ENCODE data around the gene CHURC1. TPM values are rescaled to one million over a fixed set of nuclear protein-coding genes. Genes with fewer than 3 reads are reported as not detected.

Gene CHURC1
- total and polyA plus RNA-seq, 2 experiments from 2014 or later, result 42.0 to 218 TPM

DNA sequence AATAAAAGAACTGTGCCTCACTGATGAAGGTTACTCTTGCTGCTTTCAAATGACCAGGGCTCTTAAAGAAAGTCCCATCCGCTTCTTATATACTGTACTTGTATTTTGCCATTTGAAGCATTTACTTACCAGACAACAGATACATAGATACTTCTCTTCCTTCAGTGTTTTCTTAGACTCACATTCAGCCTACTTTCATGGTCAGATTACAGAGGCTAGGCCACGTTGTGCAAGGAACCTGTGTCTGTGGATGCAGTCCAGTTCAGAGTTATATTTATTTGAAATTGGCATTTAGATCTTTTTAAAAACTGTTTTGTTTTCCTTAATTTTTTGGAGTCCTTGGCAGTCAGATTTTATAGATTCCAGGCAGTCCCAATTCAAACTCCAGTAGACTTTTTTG lies 6.2 kb downstream of the CHURC1 start (continued):
- TF ChIP-seq, protein P1, sequence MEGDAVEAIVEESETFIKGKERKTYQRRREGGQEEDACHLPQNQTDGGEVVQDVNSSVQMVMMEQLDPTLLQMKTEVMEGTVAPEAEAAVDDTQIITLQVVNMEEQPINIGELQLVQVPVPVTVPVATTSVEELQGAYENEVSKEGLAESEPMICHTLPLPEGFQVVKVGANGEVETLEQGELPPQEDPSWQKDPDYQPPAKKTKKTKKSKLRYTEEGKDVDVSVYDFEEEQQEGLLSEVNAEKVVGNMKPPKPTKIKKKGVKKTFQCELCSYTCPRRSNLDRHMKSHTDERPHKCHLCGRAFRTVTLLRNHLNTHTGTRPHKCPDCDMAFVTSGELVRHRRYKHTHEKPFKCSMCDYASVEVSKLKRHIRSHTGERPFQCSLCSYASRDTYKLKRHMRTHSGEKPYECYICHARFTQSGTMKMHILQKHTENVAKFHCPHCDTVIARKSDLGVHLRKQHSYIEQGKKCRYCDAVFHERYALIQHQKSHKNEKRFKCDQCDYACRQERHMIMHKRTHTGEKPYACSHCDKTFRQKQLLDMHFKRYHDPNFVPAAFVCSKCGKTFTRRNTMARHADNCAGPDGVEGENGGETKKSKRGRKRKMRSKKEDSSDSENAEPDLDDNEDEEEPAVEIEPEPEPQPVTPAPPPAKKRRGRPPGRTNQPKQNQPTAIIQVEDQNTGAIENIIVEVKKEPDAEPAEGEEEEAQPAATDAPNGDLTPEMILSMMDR (conservative IDR thresholded peaks at IDR 0.05; ENCODE audit: low read depth in 2 of 2), result no peak
- TF ChIP-seq EZH2 (IDR thresholded peaks at IDR 0.05; ENCODE audit: low read depth, unreplicated experiment), result no peak

DNA sequence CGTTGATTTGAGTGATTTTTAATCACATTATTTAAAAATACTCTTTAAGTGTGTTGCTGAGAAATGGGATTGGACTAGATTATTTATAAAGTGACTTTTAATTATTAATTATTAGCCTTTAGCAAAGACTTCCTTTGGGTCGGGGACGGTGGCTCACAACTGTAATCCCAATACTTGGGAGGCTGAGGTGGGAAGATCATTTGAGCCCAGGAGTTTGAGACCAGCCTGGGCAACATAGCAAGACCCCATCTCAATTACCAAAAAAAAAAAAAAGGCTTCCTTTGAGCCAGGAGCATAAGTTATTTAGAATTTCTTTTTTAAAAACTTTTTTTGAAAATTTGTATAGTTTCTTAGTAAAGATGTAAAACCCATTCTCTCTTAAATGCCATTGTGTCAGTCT lies 8.8 kb downstream of the CHURC1 start:
- DNase-seq (ENCODE audit: low spot score) (no peak), ATAC-seq (no peak)
- peaks cover 23% of the 10 kb centered on the region; the same call in 1 of the 2 replicates for H3K36me3 ChIP-seq (ENCODE audit: insufficient read depth)
- no peak overlapping the region for H2AFZ ChIP-seq
- H3K4me2 ChIP-seq, result no peak overlapping the region
- H3F3A ChIP-seq (replicated peaks; ENCODE audit: low read depth), result peaks cover 3% of the 10 kb centered on the region; the same call in 1 of the 2 replicates
- no peaks in the 10 kb centered on the region for H3K9me2 ChIP-seq (ENCODE audit: insufficient read depth)
- Mint-ChIP-seq H3K4me3 (no peak overlapping the region), H3K9me3 (no peaks in the 10 kb centered on the region), H3K36me3 (ENCODE audit: low read depth) (peaks cover 22% of the 10 kb centered on the region), H3K4me1 (no peaks in the 10 kb centered on the region), H3K27ac (no peak overlapping the region), H3K27me3 (ENCODE audit: insufficient read depth, low read depth, poor library complexity) (peaks cover 3% of the 10 kb centered on the region)
- H3K4me1 ChIP-seq (ENCODE audit: insufficient read depth), result no peaks in the 10 kb centered on the region
- H4K20me1 ChIP-seq (replicated peaks; ENCODE audit: insufficient read depth), result 0 out of 2 replicates have a peak, but pooled peaks cover 3% of the 10 kb centered on the region
- TF ChIP-seq NANOG (IDR thresholded peaks at IDR 0.05; ENCODE audit: borderline replicate concordance) (no peak), EZH2phosphoT487 (IDR thresholded peaks at IDR 0.05; ENCODE audit: unreplicated experiment) (no peak), POLR2AphosphoS5 (IDR thresholded peaks at IDR 0.05; ENCODE audit: low read depth) (no peak), STAT1 (IDR thresholded peaks at IDR 0.05; ENCODE audit: unreplicated experiment) (no peak), JUNB (IDR thresholded peaks at IDR 0.05; ENCODE audit: unreplicated experiment) (no peak), CREB1 (CRISPR knock-in tag; IDR thresholded peaks at IDR 0.05; ENCODE audit: low read depth) (no peak), ZNF114 (CRISPR knock-in tag; IDR thresholded peaks at IDR 0.05) (no peak), EZH2 (IDR thresholded peaks at IDR 0.05; ENCODE audit: low read depth, unreplicated experiment) (no peak), ZNF331 (CRISPR knock-in tag; IDR thresholded peaks at IDR 0.05; ENCODE audit: low read depth) (no peak)
- TF ChIP-seq, protein P1 (conservative IDR thresholded peaks at IDR 0.05; ENCODE audit: low read depth in 2 of 2), result no peak
- TF ChIP-seq, protein P2, sequence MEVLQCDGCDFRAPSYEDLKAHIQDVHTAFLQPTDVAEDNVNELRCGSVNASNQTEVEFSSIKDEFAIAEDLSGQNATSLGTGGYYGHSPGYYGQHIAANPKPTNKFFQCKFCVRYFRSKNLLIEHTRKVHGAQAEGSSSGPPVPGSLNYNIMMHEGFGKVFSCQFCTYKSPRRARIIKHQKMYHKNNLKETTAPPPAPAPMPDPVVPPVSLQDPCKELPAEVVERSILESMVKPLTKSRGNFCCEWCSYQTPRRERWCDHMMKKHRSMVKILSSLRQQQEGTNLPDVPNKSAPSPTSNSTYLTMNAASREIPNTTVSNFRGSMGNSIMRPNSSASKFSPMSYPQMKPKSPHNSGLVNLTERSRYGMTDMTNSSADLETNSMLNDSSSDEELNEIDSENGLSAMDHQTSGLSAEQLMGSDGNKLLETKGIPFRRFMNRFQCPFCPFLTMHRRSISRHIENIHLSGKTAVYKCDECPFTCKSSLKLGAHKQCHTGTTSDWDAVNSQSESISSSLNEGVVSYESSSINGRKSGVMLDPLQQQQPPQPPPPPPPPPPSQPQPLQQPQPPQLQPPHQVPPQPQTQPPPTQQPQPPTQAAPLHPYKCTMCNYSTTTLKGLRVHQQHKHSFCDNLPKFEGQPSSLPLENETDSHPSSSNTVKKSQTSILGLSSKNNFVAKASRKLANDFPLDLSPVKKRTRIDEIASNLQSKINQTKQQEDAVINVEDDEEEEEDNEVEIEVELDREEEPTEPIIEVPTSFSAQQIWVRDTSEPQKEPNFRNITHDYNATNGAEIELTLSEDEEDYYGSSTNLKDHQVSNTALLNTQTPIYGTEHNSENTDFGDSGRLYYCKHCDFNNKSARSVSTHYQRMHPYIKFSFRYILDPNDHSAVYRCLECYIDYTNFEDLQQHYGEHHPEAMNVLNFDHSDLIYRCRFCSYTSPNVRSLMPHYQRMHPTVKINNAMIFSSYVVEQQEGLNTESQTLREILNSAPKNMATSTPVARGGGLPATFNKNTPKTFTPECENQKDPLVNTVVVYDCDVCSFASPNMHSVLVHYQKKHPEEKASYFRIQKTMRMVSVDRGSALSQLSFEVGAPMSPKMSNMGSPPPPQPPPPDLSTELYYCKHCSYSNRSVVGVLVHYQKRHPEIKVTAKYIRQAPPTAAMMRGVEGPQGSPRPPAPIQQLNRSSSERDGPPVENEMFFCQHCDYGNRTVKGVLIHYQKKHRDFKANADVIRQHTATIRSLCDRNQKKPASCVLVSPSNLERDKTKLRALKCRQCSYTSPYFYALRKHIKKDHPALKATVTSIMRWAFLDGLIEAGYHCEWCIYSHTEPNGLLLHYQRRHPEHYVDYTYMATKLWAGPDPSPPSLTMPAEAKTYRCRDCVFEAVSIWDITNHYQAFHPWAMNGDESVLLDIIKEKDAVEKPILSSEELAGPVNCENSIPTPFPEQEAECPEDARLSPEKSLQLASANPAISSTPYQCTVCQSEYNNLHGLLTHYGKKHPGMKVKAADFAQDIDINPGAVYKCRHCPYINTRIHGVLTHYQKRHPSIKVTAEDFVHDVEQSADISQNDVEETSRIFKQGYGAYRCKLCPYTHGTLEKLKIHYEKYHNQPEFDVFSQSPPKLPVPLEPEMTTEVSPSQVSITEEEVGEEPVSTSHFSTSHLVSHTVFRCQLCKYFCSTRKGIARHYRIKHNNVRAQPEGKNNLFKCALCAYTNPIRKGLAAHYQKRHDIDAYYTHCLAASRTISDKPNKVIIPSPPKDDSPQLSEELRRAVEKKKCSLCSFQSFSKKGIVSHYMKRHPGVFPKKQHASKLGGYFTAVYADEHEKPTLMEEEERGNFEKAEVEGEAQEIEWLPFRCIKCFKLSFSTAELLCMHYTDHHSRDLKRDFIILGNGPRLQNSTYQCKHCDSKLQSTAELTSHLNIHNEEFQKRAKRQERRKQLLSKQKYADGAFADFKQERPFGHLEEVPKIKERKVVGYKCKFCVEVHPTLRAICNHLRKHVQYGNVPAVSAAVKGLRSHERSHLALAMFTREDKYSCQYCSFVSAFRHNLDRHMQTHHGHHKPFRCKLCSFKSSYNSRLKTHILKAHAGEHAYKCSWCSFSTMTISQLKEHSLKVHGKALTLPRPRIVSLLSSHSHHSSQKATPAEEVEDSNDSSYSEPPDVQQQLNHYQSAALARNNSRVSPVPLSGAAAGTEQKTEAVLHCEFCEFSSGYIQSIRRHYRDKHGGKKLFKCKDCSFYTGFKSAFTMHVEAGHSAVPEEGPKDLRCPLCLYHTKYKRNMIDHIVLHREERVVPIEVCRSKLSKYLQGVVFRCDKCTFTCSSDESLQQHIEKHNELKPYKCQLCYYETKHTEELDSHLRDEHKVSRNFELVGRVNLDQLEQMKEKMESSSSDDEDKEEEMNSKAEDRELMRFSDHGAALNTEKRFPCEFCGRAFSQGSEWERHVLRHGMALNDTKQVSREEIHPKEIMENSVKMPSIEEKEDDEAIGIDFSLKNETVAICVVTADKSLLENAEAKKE (CRISPR knock-in tag; IDR thresholded peaks at IDR 0.05), result no peak
- TF ChIP-seq, protein P3, sequence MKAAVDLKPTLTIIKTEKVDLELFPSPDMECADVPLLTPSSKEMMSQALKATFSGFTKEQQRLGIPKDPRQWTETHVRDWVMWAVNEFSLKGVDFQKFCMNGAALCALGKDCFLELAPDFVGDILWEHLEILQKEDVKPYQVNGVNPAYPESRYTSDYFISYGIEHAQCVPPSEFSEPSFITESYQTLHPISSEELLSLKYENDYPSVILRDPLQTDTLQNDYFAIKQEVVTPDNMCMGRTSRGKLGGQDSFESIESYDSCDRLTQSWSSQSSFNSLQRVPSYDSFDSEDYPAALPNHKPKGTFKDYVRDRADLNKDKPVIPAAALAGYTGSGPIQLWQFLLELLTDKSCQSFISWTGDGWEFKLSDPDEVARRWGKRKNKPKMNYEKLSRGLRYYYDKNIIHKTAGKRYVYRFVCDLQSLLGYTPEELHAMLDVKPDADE (IDR thresholded peaks at IDR 0.05), result no peak
- H3K4me3 ChIP-seq, result no peak overlapping the region
- H3K27me3 ChIP-seq (ENCODE audit: insufficient read depth), result no peaks in the 10 kb centered on the region
- no peak overlapping the region for H3K27ac ChIP-seq (ENCODE audit: low read depth)
- H3K79me2 ChIP-seq (replicated peaks; ENCODE audit: insufficient read depth), result 0 out of 2 replicates have a peak, but pooled peaks cover 4% of the 10 kb centered on the region
